NOMO-1 (cell line): ENCODE data around the gene ID1.
"Not testable (repeated sequence)": the region's sequence is repeated elsewhere in the genome, so short reads cannot be mapped to it uniquely, and the experiment has no call there.

ENCODE experiments used
- DNase-seq, 2 experiments: peaks; one replicate each; lab custom pipeline; 2025; ENCODE audit not compliant: unreplicated experiment in 2 of 2; lab: John Stamatoyannopoulos, UW

The ID1 gene

GRCh38 chr20:31632548-31633338 lies 27.7 kb downstream of the ID1 start:
- no peak for DNase-seq

GRCh38 chr20:31633339-31633914 lies 28.3 kb downstream of the ID1 start:
- no peak for DNase-seq

GRCh38 chr20:31637660-31638059 lies 32.6 kb downstream of the ID1 start, which contains the start of gene COX4I2:
COX4I2 (plus strand) TSS chr20:31637912; CDS start chr20:31639018, 1,106 bp downstream.
- no peak for DNase-seq

- DNase-seq, result no peak
Measured at GRCh38 chr20:31638317-31638716, 33.2 kb downstream of the ID1 start.

- DNase-seq, result no peak
Measured at GRCh38 chr20:31638816-31639215, 33.7 kb downstream of the ID1 start.

GRCh38 chr20:31640259-31640658 lies 35.2 kb downstream of the ID1 start:
- DNase-seq, result no peak

GRCh38 chr20:31641391-31641790 lies 36.3 kb downstream of the ID1 start:
- no peak for DNase-seq

- DNase-seq, result no peak
Measured at GRCh38 chr20:31642837-31643236, 37.7 kb downstream of the ID1 start.

- no peak for DNase-seq
Measured at GRCh38 chr20:31643522-31643921, 38.4 kb downstream of the ID1 start.

- DNase-seq, result no peak
Measured at GRCh38 chr20:31644701-31645100, 39.6 kb downstream of the ID1 start.

- not testable (repeated sequence) for DNase-seq
Measured at GRCh38 chr20:31648104-31648503, 43.0 kb downstream of the ID1 start.

- no peak for DNase-seq
Measured at GRCh38 chr20:31652917-31653396, 47.9 kb downstream of the ID1 start.

GRCh38 chr20:31653561-31653960 lies 48.5 kb downstream of the ID1 start:
- no peak for DNase-seq

- DNase-seq, result no peak
Measured at GRCh38 chr20:31654534-31654933, 49.4 kb downstream of the ID1 start.
